ENCODE results near the gene DISC1. TPM values are rescaled to one million over a fixed set of nuclear protein-coding genes. Genes with fewer than 3 reads are reported as not detected.

Gene DISC1
- total and polyA plus RNA-seq, 2 experiments from 2014 or later: 2.1 to 6.5 TPM

DNA sequence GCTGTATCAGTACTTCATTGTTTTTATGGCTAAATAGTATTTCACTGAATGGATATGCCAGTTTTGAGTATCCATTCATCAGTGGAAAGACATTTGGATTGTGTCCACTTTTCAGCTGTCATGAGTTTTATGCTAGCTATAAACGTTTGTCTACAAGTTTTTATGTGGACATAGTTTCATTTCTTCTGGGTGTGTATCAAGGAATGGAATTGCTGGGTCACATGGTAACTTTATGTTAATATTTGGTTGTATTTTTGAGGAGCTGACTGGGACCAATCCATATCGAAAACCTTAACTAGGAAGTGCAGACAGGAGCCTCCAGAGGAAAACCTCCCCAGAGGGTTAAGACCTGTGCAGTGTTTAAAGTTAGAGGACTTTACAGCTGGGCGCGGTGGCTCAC, 31.8 kb upstream of the DISC1 start:
- no peak for TF ChIP-seq JUNB (IDR thresholded peaks at IDR 0.05; ENCODE audit: unreplicated experiment)
- TF ChIP-seq CREB1 (CRISPR knock-in tag; IDR thresholded peaks at IDR 0.05; ENCODE audit: low read depth): no peak
- no peak for TF ChIP-seq EZH2phosphoT487 (IDR thresholded peaks at IDR 0.05; ENCODE audit: unreplicated experiment)
- no peak for TF ChIP-seq STAT1 (IDR thresholded peaks at IDR 0.05; ENCODE audit: unreplicated experiment)
- TF ChIP-seq, protein P1, sequence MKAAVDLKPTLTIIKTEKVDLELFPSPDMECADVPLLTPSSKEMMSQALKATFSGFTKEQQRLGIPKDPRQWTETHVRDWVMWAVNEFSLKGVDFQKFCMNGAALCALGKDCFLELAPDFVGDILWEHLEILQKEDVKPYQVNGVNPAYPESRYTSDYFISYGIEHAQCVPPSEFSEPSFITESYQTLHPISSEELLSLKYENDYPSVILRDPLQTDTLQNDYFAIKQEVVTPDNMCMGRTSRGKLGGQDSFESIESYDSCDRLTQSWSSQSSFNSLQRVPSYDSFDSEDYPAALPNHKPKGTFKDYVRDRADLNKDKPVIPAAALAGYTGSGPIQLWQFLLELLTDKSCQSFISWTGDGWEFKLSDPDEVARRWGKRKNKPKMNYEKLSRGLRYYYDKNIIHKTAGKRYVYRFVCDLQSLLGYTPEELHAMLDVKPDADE (IDR thresholded peaks at IDR 0.05): no peak
- no peak for TF ChIP-seq ZNF114 (CRISPR knock-in tag; IDR thresholded peaks at IDR 0.05)
- no peak for TF ChIP-seq POLR2AphosphoS5 (IDR thresholded peaks at IDR 0.05; ENCODE audit: low read depth)
- TF ChIP-seq, protein P2, sequence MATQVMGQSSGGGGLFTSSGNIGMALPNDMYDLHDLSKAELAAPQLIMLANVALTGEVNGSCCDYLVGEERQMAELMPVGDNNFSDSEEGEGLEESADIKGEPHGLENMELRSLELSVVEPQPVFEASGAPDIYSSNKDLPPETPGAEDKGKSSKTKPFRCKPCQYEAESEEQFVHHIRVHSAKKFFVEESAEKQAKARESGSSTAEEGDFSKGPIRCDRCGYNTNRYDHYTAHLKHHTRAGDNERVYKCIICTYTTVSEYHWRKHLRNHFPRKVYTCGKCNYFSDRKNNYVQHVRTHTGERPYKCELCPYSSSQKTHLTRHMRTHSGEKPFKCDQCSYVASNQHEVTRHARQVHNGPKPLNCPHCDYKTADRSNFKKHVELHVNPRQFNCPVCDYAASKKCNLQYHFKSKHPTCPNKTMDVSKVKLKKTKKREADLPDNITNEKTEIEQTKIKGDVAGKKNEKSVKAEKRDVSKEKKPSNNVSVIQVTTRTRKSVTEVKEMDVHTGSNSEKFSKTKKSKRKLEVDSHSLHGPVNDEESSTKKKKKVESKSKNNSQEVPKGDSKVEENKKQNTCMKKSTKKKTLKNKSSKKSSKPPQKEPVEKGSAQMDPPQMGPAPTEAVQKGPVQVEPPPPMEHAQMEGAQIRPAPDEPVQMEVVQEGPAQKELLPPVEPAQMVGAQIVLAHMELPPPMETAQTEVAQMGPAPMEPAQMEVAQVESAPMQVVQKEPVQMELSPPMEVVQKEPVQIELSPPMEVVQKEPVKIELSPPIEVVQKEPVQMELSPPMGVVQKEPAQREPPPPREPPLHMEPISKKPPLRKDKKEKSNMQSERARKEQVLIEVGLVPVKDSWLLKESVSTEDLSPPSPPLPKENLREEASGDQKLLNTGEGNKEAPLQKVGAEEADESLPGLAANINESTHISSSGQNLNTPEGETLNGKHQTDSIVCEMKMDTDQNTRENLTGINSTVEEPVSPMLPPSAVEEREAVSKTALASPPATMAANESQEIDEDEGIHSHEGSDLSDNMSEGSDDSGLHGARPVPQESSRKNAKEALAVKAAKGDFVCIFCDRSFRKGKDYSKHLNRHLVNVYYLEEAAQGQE (IDR thresholded peaks at IDR 0.05; ENCODE audit: unreplicated experiment): no peak
- TF ChIP-seq EZH2 (IDR thresholded peaks at IDR 0.05; ENCODE audit: low read depth, unreplicated experiment): no peak
- TF ChIP-seq, protein P3, sequence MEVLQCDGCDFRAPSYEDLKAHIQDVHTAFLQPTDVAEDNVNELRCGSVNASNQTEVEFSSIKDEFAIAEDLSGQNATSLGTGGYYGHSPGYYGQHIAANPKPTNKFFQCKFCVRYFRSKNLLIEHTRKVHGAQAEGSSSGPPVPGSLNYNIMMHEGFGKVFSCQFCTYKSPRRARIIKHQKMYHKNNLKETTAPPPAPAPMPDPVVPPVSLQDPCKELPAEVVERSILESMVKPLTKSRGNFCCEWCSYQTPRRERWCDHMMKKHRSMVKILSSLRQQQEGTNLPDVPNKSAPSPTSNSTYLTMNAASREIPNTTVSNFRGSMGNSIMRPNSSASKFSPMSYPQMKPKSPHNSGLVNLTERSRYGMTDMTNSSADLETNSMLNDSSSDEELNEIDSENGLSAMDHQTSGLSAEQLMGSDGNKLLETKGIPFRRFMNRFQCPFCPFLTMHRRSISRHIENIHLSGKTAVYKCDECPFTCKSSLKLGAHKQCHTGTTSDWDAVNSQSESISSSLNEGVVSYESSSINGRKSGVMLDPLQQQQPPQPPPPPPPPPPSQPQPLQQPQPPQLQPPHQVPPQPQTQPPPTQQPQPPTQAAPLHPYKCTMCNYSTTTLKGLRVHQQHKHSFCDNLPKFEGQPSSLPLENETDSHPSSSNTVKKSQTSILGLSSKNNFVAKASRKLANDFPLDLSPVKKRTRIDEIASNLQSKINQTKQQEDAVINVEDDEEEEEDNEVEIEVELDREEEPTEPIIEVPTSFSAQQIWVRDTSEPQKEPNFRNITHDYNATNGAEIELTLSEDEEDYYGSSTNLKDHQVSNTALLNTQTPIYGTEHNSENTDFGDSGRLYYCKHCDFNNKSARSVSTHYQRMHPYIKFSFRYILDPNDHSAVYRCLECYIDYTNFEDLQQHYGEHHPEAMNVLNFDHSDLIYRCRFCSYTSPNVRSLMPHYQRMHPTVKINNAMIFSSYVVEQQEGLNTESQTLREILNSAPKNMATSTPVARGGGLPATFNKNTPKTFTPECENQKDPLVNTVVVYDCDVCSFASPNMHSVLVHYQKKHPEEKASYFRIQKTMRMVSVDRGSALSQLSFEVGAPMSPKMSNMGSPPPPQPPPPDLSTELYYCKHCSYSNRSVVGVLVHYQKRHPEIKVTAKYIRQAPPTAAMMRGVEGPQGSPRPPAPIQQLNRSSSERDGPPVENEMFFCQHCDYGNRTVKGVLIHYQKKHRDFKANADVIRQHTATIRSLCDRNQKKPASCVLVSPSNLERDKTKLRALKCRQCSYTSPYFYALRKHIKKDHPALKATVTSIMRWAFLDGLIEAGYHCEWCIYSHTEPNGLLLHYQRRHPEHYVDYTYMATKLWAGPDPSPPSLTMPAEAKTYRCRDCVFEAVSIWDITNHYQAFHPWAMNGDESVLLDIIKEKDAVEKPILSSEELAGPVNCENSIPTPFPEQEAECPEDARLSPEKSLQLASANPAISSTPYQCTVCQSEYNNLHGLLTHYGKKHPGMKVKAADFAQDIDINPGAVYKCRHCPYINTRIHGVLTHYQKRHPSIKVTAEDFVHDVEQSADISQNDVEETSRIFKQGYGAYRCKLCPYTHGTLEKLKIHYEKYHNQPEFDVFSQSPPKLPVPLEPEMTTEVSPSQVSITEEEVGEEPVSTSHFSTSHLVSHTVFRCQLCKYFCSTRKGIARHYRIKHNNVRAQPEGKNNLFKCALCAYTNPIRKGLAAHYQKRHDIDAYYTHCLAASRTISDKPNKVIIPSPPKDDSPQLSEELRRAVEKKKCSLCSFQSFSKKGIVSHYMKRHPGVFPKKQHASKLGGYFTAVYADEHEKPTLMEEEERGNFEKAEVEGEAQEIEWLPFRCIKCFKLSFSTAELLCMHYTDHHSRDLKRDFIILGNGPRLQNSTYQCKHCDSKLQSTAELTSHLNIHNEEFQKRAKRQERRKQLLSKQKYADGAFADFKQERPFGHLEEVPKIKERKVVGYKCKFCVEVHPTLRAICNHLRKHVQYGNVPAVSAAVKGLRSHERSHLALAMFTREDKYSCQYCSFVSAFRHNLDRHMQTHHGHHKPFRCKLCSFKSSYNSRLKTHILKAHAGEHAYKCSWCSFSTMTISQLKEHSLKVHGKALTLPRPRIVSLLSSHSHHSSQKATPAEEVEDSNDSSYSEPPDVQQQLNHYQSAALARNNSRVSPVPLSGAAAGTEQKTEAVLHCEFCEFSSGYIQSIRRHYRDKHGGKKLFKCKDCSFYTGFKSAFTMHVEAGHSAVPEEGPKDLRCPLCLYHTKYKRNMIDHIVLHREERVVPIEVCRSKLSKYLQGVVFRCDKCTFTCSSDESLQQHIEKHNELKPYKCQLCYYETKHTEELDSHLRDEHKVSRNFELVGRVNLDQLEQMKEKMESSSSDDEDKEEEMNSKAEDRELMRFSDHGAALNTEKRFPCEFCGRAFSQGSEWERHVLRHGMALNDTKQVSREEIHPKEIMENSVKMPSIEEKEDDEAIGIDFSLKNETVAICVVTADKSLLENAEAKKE (CRISPR knock-in tag; IDR thresholded peaks at IDR 0.05): no peak
- no peak for TF ChIP-seq NANOG (IDR thresholded peaks at IDR 0.05; ENCODE audit: borderline replicate concordance)
- TF ChIP-seq ZNF331 (CRISPR knock-in tag; IDR thresholded peaks at IDR 0.05; ENCODE audit: low read depth): no peak
- Mint-ChIP-seq H3K36me3 (ENCODE audit: low read depth) (no peaks in the 10 kb centered on the region), H3K4me3 (no peak overlapping the region), H3K4me1 (peaks cover 10% of the 10 kb centered on the region; the same call in 2 of the 3 replicates), H3K27me3 (ENCODE audit: insufficient read depth, low read depth, poor library complexity) (peaks cover 2% of the 10 kb centered on the region), H3K9me3 (no peaks in the 10 kb centered on the region), H3K27ac (no peak overlapping the region)
- H3K4me1 ChIP-seq (ENCODE audit: insufficient read depth): peaks cover 3% of the 10 kb centered on the region; the same call in 1 of the 2 replicates
- DNase-seq (ENCODE audit: low spot score) (no peak), ATAC-seq (no peak)
- no peak overlapping the region for H3K27ac ChIP-seq (ENCODE audit: low read depth)
- H3K79me2 ChIP-seq (replicated peaks; ENCODE audit: insufficient read depth): no peaks in the 10 kb centered on the region
- H3K27me3 ChIP-seq (ENCODE audit: insufficient read depth): no peaks in the 10 kb centered on the region
- no peaks in the 10 kb centered on the region for H3K36me3 ChIP-seq (ENCODE audit: insufficient read depth)
- no peaks in the 10 kb centered on the region for H4K20me1 ChIP-seq (replicated peaks; ENCODE audit: insufficient read depth)
- H3K9me2 ChIP-seq (ENCODE audit: insufficient read depth): no peaks in the 10 kb centered on the region
- no peak overlapping the region for H2AFZ ChIP-seq
- H3K4me2 ChIP-seq: no peak overlapping the region
- H3K4me3 ChIP-seq: no peak overlapping the region
- H3F3A ChIP-seq (replicated peaks; ENCODE audit: low read depth): no peaks in the 10 kb centered on the region
